ENCODE measurements around the gene ZNF681.
"Not testable (repeated sequence)": the region's sequence is repeated elsewhere in the genome, so short reads cannot be mapped to it uniquely, and the experiment has no call there.

Gene ZNF681

GRCh38 chr19:23764781-23765180 is 6.1 kb upstream of the ZNF681 start:
- no peak for FAIRE-seq
- DNase-seq (ENCODE audit: insufficient read length, low spot score) = no peak
- TF ChIP-seq POLR2A (IDR thresholded peaks at IDR 0.05; ENCODE audit: low read depth, low read length) = no peak

- DNase-seq (ENCODE audit: insufficient read length, low spot score) (no peak), FAIRE-seq (no peak)
- no peak for TF ChIP-seq POLR2A (IDR thresholded peaks at IDR 0.05; ENCODE audit: low read depth, low read length)
Observed at GRCh38 chr19:23762884-23763711, 4.4 kb upstream of the ZNF681 start.

GRCh38 chr19:23762548-23762883 is 3.8 kb upstream of the ZNF681 start:
- no peak for TF ChIP-seq POLR2A (IDR thresholded peaks at IDR 0.05; ENCODE audit: low read depth, low read length)
- no peak for FAIRE-seq
- DNase-seq (ENCODE audit: insufficient read length, low spot score) = no peak

- FAIRE-seq; DNase-seq (ENCODE audit: insufficient read length, low spot score): not testable (repeated sequence)
Observed at GRCh38 chr19:23760326-23760725, 1.6 kb upstream of the ZNF681 start.

GRCh38 chr19:23743633-23744232 is 15.0 kb downstream of the ZNF681 start:
- peak; percentile 61 for FAIRE-seq
- not testable (repeated sequence) for DNase-seq (ENCODE audit: insufficient read length, low spot score)

- not testable (repeated sequence) for FAIRE-seq; DNase-seq (ENCODE audit: insufficient read length, low spot score)
Observed at GRCh38 chr19:23730729-23731465, 27.8 kb downstream of the ZNF681 start.

- not testable (repeated sequence) for DNase-seq (ENCODE audit: insufficient read length, low spot score); FAIRE-seq
Observed at GRCh38 chr19:23724161-23724560, 34.5 kb downstream of the ZNF681 start.

GRCh38 chr19:23718802-23719201 is 39.9 kb downstream of the ZNF681 start:
- FAIRE-seq = no peak

GRCh38 chr19:23716792-23717191 is 41.9 kb downstream of the ZNF681 start:
- DNase-seq (ENCODE audit: insufficient read length, low spot score) (no peak), FAIRE-seq (no peak)
- TF ChIP-seq POLR2A (IDR thresholded peaks at IDR 0.05; ENCODE audit: low read depth, low read length) = no peak

More at GRCh38 chr19:23718802-23719201, 39.9 kb downstream of the ZNF681 start:
- DNase-seq (ENCODE audit: insufficient read length, low spot score) = no peak
- no peak for TF ChIP-seq POLR2A (IDR thresholded peaks at IDR 0.05; ENCODE audit: low read depth, low read length)

GRCh38 chr19:23709347-23709746 is 49.3 kb downstream of the ZNF681 start:
- TF ChIP-seq POLR2A (IDR thresholded peaks at IDR 0.05; ENCODE audit: low read depth, low read length) = no peak
- no peak for FAIRE-seq
- no peak for DNase-seq (ENCODE audit: insufficient read length, low spot score)

GRCh38 chr19:23706657-23707056 is 52.0 kb downstream of the ZNF681 start:
- FAIRE-seq = no peak
- DNase-seq (ENCODE audit: insufficient read length, low spot score) = no peak
- no peak for TF ChIP-seq POLR2A (IDR thresholded peaks at IDR 0.05; ENCODE audit: low read depth, low read length)

GRCh38 chr19:23699521-23699860 is 59.2 kb downstream of the ZNF681 start:
- no peak for TF ChIP-seq POLR2A (IDR thresholded peaks at IDR 0.05; ENCODE audit: low read depth, low read length)
- DNase-seq (ENCODE audit: insufficient read length, low spot score) (peak; percentile 10), FAIRE-seq (peak; percentile 48)

- TF ChIP-seq POLR2A (IDR thresholded peaks at IDR 0.05; ENCODE audit: low read depth, low read length) = no peak
- FAIRE-seq (peak; percentile 94), DNase-seq (ENCODE audit: insufficient read length, low spot score) (peak; percentile 34)
Observed at GRCh38 chr19:23698711-23699520, 59.8 kb downstream of the ZNF681 start.

- DNase-seq (ENCODE audit: insufficient read length, low spot score); FAIRE-seq: not testable (repeated sequence)
Observed at GRCh38 chr19:23692937-23693336, 65.8 kb downstream of the ZNF681 start.
